Measurements from ENCODE around the gene SPINT2.

DNA sequence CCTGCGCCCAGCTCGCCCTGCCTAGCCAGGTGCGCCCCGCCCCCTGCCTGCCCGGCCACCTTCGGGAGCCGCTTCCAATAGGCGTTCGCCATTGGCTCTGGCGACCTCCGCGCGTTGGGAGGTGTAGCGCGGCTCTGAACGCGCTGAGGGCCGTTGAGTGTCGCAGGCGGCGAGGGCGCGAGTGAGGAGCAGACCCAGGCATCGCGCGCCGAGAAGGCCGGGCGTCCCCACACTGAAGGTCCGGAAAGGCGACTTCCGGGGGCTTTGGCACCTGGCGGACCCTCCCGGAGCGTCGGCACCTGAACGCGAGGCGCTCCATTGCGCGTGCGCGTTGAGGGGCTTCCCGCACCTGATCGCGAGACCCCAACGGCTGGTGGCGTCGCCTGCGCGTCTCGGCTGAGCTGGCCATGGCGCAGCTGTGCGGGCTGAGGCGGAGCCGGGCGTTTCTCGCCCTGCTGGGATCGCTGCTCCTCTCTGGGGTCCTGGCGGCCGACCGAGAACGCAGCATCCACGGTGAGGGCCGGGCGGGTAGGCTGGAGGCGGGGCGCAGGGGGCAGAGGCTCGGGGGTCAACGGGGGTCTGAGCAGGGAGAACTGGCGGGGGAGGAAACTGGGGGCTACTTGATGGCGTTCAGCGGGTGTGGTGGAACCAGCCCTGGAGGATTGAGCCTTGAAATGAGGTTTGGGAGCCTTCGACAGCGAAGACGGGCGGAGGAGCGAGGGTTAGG, at the start of gene SPINT2:
- TF ChIP-seq, protein P1, sequence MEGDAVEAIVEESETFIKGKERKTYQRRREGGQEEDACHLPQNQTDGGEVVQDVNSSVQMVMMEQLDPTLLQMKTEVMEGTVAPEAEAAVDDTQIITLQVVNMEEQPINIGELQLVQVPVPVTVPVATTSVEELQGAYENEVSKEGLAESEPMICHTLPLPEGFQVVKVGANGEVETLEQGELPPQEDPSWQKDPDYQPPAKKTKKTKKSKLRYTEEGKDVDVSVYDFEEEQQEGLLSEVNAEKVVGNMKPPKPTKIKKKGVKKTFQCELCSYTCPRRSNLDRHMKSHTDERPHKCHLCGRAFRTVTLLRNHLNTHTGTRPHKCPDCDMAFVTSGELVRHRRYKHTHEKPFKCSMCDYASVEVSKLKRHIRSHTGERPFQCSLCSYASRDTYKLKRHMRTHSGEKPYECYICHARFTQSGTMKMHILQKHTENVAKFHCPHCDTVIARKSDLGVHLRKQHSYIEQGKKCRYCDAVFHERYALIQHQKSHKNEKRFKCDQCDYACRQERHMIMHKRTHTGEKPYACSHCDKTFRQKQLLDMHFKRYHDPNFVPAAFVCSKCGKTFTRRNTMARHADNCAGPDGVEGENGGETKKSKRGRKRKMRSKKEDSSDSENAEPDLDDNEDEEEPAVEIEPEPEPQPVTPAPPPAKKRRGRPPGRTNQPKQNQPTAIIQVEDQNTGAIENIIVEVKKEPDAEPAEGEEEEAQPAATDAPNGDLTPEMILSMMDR (IDR thresholded peaks at IDR 0.05) = no peak
- TF ChIP-seq SIN3A (IDR thresholded peaks at IDR 0.05; ENCODE audit: borderline replicate concordance, insufficient read depth, low read depth, low read length) = no peak
- TF ChIP-seq POLR2AphosphoS5 (IDR thresholded peaks at IDR 0.05; ENCODE audit: low read depth, low read length) = peak; percentile 42; the same call in 1 of the 2 replicates

Data from Panc1 (cell line).